Measurements from ENCODE around the gene MAML3.

MAML3 gene

GRCh38 chr4:139768896-139769295 lies 385.1 kb downstream of the MAML3 start:
- no peak for TF ChIP-seq CTCF (IDR thresholded peaks at IDR 0.05)

- no peak for TF ChIP-seq CTCF (IDR thresholded peaks at IDR 0.05)
These were observed 385.6 kb downstream of the MAML3 start for GRCh38 chr4:139768366-139768765.

- TF ChIP-seq CTCF (IDR thresholded peaks at IDR 0.05): no peak
These were observed 386.4 kb downstream of the MAML3 start for GRCh38 chr4:139767585-139767984.

- no peak for TF ChIP-seq CTCF (IDR thresholded peaks at IDR 0.05)
These were observed 386.8 kb downstream of the MAML3 start for GRCh38 chr4:139767168-139767567.

GRCh38 chr4:139764686-139765310 lies 389.2 kb downstream of the MAML3 start:
- TF ChIP-seq CTCF (IDR thresholded peaks at IDR 0.05): no peak

- TF ChIP-seq CTCF (IDR thresholded peaks at IDR 0.05): no peak
These were observed 389.8 kb downstream of the MAML3 start for GRCh38 chr4:139764182-139764581.

GRCh38 chr4:139763672-139764071 lies 390.3 kb downstream of the MAML3 start:
- no peak for TF ChIP-seq CTCF (IDR thresholded peaks at IDR 0.05)

GRCh38 chr4:139763205-139763604 lies 390.8 kb downstream of the MAML3 start:
- no peak for TF ChIP-seq CTCF (IDR thresholded peaks at IDR 0.05)

All from LNCAP (cell line).